Measurements from ENCODE around the gene GPR161.

GPR161 gene

GRCh38 chr1:168050880-168051279 lies 85.8 kb downstream of the GPR161 start:
- Histone ChIP-seq H3K36me3 (replicated peaks; ENCODE audit: low read depth, low read length) (peaks cover 7% of the 10 kb centered on the region), H3K9me3 (ENCODE audit: insufficient read depth, low read length) (no peaks in the 10 kb centered on the region), H3K9ac (ENCODE audit: low read length) (no peak overlapping the region), H3K79me2 (ENCODE audit: low read length) (no peaks in the 10 kb centered on the region), H3K27me3 (ENCODE audit: low read depth, low read length) (no peaks in the 10 kb centered on the region), H3K4me2 (ENCODE audit: low read length) (no peak overlapping the region), H4K20me1 (ENCODE audit: insufficient read depth, low read length) (no peaks in the 10 kb centered on the region), H3K4me1 (ENCODE audit: low read length) (peaks cover 4% of the 10 kb centered on the region; the same call in 1 of the 2 replicates), H3K4me3 (ENCODE audit: low read length) (no peak overlapping the region), H2AFZ (ENCODE audit: low read depth, low read length) (no peak overlapping the region), H3K27ac (ENCODE audit: low read length) (no peak overlapping the region)
- TF ChIP-seq CTCF (IDR thresholded peaks at IDR 0.05; ENCODE audit: low read depth, low read length) = no peak
- TF ChIP-seq EZH2phosphoT487 (IDR thresholded peaks at IDR 0.05; ENCODE audit: low read depth) = no peak

GRCh38 chr1:168050307-168050706 lies 86.4 kb downstream of the GPR161 start:
- no peaks in the 10 kb centered on the region for H3K27me3 ChIP-seq (ENCODE audit: low read depth, low read length)
- no peak overlapping the region for H3K4me2 ChIP-seq (ENCODE audit: low read length)
- peaks cover 7% of the 10 kb centered on the region for H3K36me3 ChIP-seq (replicated peaks; ENCODE audit: low read depth, low read length)
- no peaks in the 10 kb centered on the region for H3K79me2 ChIP-seq (ENCODE audit: low read length)
- no peaks in the 10 kb centered on the region for H4K20me1 ChIP-seq (ENCODE audit: insufficient read depth, low read length)
- TF ChIP-seq EZH2phosphoT487 (IDR thresholded peaks at IDR 0.05; ENCODE audit: low read depth) (no peak), CTCF (IDR thresholded peaks at IDR 0.05; ENCODE audit: low read depth, low read length) (no peak)
- no peak overlapping the region for H3K4me3 ChIP-seq (ENCODE audit: low read length)
- no peak overlapping the region for H3K9ac ChIP-seq (ENCODE audit: low read length)
- H3K27ac ChIP-seq (ENCODE audit: low read length) = no peak overlapping the region
- H2AFZ ChIP-seq (ENCODE audit: low read depth, low read length) = no peak overlapping the region
- peaks cover 4% of the 10 kb centered on the region; the same call in 1 of the 2 replicates for H3K4me1 ChIP-seq (ENCODE audit: low read length)
- no peaks in the 10 kb centered on the region for H3K9me3 ChIP-seq (ENCODE audit: insufficient read depth, low read length)

- no peaks in the 10 kb centered on the region for H3K9me3 ChIP-seq (ENCODE audit: insufficient read depth, low read length)
- no peaks in the 10 kb centered on the region for H3K27me3 ChIP-seq (ENCODE audit: low read depth, low read length)
- H3K79me2 ChIP-seq (ENCODE audit: low read length) = no peaks in the 10 kb centered on the region
- H4K20me1 ChIP-seq (ENCODE audit: insufficient read depth, low read length) = no peaks in the 10 kb centered on the region
- H3K4me2 ChIP-seq (ENCODE audit: low read length) = no peak overlapping the region
- no peak overlapping the region for H3K27ac ChIP-seq (ENCODE audit: low read length)
- H3K36me3 ChIP-seq (replicated peaks; ENCODE audit: low read depth, low read length) = peaks cover 24% of the 10 kb centered on the region
- no peak overlapping the region for H3K4me3 ChIP-seq (ENCODE audit: low read length)
- H2AFZ ChIP-seq (ENCODE audit: low read depth, low read length) = no peak overlapping the region
- no peak for TF ChIP-seq CTCF (IDR thresholded peaks at IDR 0.05; ENCODE audit: low read depth, low read length)
- TF ChIP-seq EZH2phosphoT487 (IDR thresholded peaks at IDR 0.05; ENCODE audit: low read depth) = no peak
- H3K9ac ChIP-seq (ENCODE audit: low read length) = no peak overlapping the region
- H3K4me1 ChIP-seq (ENCODE audit: low read length) = no peaks in the 10 kb centered on the region
Measured at GRCh38 chr1:168045311-168045710, 91.4 kb downstream of the GPR161 start.

GRCh38 chr1:168042362-168042761 lies 94.4 kb downstream of the GPR161 start:
- Histone ChIP-seq H3K9me3 (ENCODE audit: insufficient read depth, low read length) (no peaks in the 10 kb centered on the region), H2AFZ (ENCODE audit: low read depth, low read length) (no peak overlapping the region), H3K4me1 (ENCODE audit: low read length) (no peaks in the 10 kb centered on the region), H3K36me3 (replicated peaks; ENCODE audit: low read depth, low read length) (peaks cover 24% of the 10 kb centered on the region), H4K20me1 (ENCODE audit: insufficient read depth, low read length) (no peaks in the 10 kb centered on the region), H3K27me3 (ENCODE audit: low read depth, low read length) (no peaks in the 10 kb centered on the region), H3K9ac (ENCODE audit: low read length) (no peak overlapping the region), H3K4me3 (ENCODE audit: low read length) (no peak overlapping the region), H3K79me2 (ENCODE audit: low read length) (no peaks in the 10 kb centered on the region), H3K4me2 (ENCODE audit: low read length) (no peak overlapping the region), H3K27ac (ENCODE audit: low read length) (no peak overlapping the region)
- no peak for TF ChIP-seq CTCF (IDR thresholded peaks at IDR 0.05; ENCODE audit: low read depth, low read length)
- TF ChIP-seq EZH2phosphoT487 (IDR thresholded peaks at IDR 0.05; ENCODE audit: low read depth) = no peak

Data from OCI-LY3 (cell line).